ENCODE measurements around the gene FDX2.

The FDX2 gene

GRCh38 chr19:10332158-10332964, 16.5 kb upstream of the FDX2 start:
- Histone ChIP-seq H3K4me1 (ENCODE audit: insufficient read depth, low read length) (peaks cover 28% of the 10 kb centered on the region), H3K27ac (ENCODE audit: low read length) (peak overlapping the region; percentile 99), H3K9ac (ENCODE audit: low read depth, low read length) (peak overlapping the region; percentile 98), H3K4me2 (ENCODE audit: insufficient read depth, low read length) (peak overlapping the region; percentile 96), H3K79me2 (ENCODE audit: insufficient read depth, low read length) (peaks cover 76% of the 10 kb centered on the region), H3K27me3 (ENCODE audit: insufficient read depth, low read length, poor library complexity) (no peaks in the 10 kb centered on the region), H3K4me3 (ENCODE audit: low read depth in 1 of 2, low read length in 2 of 2) (peak overlapping the region; percentile 59 to 94), H2AFZ (ENCODE audit: low read depth, low read length) (peak overlapping the region; percentile 89), H3K9me3 (ENCODE audit: insufficient read depth, low read length, severe bottlenecking) (no peaks in the 10 kb centered on the region), H4K20me1 (ENCODE audit: insufficient read depth, low read length) (peaks cover 51% of the 10 kb centered on the region), H3K36me3 (ENCODE audit: insufficient read depth, low read length) (peaks cover 61% of the 10 kb centered on the region)
- no peak for TF ChIP-seq EZH2 (IDR thresholded peaks at IDR 0.05; ENCODE audit: borderline replicate concordance, low read depth, low read length, severe bottlenecking)
- peak; percentile 35 for TF ChIP-seq CTCF (IDR thresholded peaks at IDR 0.05; ENCODE audit: borderline replicate concordance, extremely low read depth, low read length, poor library complexity, severe bottlenecking)
- DNase-seq, result no peak
- no peak; the same call in 2 of the 3 replicates for ATAC-seq (ENCODE audit: insufficient read depth, low read depth)

- Histone ChIP-seq H3K27ac (ENCODE audit: low read length) (no peak overlapping the region), H3K36me3 (ENCODE audit: insufficient read depth, low read length) (peaks cover 80% of the 10 kb centered on the region), H3K9ac (ENCODE audit: low read depth, low read length) (no peak overlapping the region), H3K9me3 (ENCODE audit: insufficient read depth, low read length, severe bottlenecking) (no peaks in the 10 kb centered on the region), H3K27me3 (ENCODE audit: insufficient read depth, low read length, poor library complexity) (no peaks in the 10 kb centered on the region), H3K4me2 (ENCODE audit: insufficient read depth, low read length) (no peak overlapping the region), H3K4me1 (ENCODE audit: insufficient read depth, low read length) (peaks cover 25% of the 10 kb centered on the region), H2AFZ (ENCODE audit: low read depth, low read length) (no peak overlapping the region), H3K79me2 (ENCODE audit: insufficient read depth, low read length) (peaks cover 72% of the 10 kb centered on the region), H3K4me3 (ENCODE audit: low read depth in 1 of 2, low read length in 2 of 2) (no peak overlapping the region), H4K20me1 (ENCODE audit: insufficient read depth, low read length) (peaks cover 55% of the 10 kb centered on the region)
- ATAC-seq (ENCODE audit: insufficient read depth, low read depth), result no peak
- TF ChIP-seq CTCF (IDR thresholded peaks at IDR 0.05; ENCODE audit: borderline replicate concordance, extremely low read depth, low read length, poor library complexity, severe bottlenecking) (no peak), EZH2 (IDR thresholded peaks at IDR 0.05; ENCODE audit: borderline replicate concordance, low read depth, low read length, severe bottlenecking) (no peak)
- no peak for DNase-seq
Measured at GRCh38 chr19:10329555-10329954, 13.7 kb upstream of the FDX2 start.

- no peaks in the 10 kb centered on the region for H3K9me3 ChIP-seq (ENCODE audit: insufficient read depth, low read length, severe bottlenecking)
- DNase-seq (no peak), ATAC-seq (ENCODE audit: insufficient read depth, low read depth) (no peak)
- H3K27ac ChIP-seq (ENCODE audit: low read length), result no peak overlapping the region
- TF ChIP-seq EZH2 (IDR thresholded peaks at IDR 0.05; ENCODE audit: borderline replicate concordance, low read depth, low read length, severe bottlenecking), result no peak
- TF ChIP-seq CTCF (IDR thresholded peaks at IDR 0.05; ENCODE audit: borderline replicate concordance, extremely low read depth, low read length, poor library complexity, severe bottlenecking), result no peak
- no peak overlapping the region for H3K4me3 ChIP-seq (ENCODE audit: low read depth in 1 of 2, low read length in 2 of 2)
- no peak overlapping the region for H3K9ac ChIP-seq (ENCODE audit: low read depth, low read length)
- H3K4me2 ChIP-seq (ENCODE audit: insufficient read depth, low read length), result no peak overlapping the region
- peaks cover 84% of the 10 kb centered on the region for H3K36me3 ChIP-seq (ENCODE audit: insufficient read depth, low read length)
- H4K20me1 ChIP-seq (ENCODE audit: insufficient read depth, low read length), result peaks cover 55% of the 10 kb centered on the region
- no peaks in the 10 kb centered on the region for H3K27me3 ChIP-seq (ENCODE audit: insufficient read depth, low read length, poor library complexity)
- H3K79me2 ChIP-seq (ENCODE audit: insufficient read depth, low read length), result peaks cover 64% of the 10 kb centered on the region
- H3K4me1 ChIP-seq (ENCODE audit: insufficient read depth, low read length), result peaks cover 17% of the 10 kb centered on the region
- no peak overlapping the region for H2AFZ ChIP-seq (ENCODE audit: low read depth, low read length)
Measured at GRCh38 chr19:10328558-10329429, 13.0 kb upstream of the FDX2 start.

All from DND-41 (cell line).